NK-92 (cell line): Measurements from ENCODE around the gene NOBOX.
"Not testable (repeated sequence)": the region's sequence is repeated elsewhere in the genome, so short reads cannot be mapped to it uniquely, and the experiment has no call there.

Source experiments
- DNase-seq: peaks from one replicate; lab custom pipeline; 2025; ENCODE audit not compliant: unreplicated experiment; lab: John Stamatoyannopoulos, UW

Gene NOBOX

GRCh38 chr7:144403649-144404061 is at the start of gene NOBOX:
NOBOX (minus strand) TSS chr7:144403693.
- no peak for DNase-seq

GRCh38 chr7:144452064-144452463 is 48.6 kb upstream of the NOBOX start:
- DNase-seq: no peak

- DNase-seq: no peak
Measured at GRCh38 chr7:144445590-144445989, 42.1 kb upstream of the NOBOX start.

- no peak for DNase-seq
Measured at GRCh38 chr7:144439717-144440205, 36.3 kb upstream of the NOBOX start.

GRCh38 chr7:144438759-144439158 is 35.3 kb upstream of the NOBOX start:
- DNase-seq: no peak

GRCh38 chr7:144437370-144438191 is 34.1 kb upstream of the NOBOX start:
- DNase-seq: no peak

GRCh38 chr7:144436500-144436899 is 33.0 kb upstream of the NOBOX start:
- no peak for DNase-seq

- DNase-seq: no peak
Measured at GRCh38 chr7:144428431-144428830, 24.9 kb upstream of the NOBOX start.

- DNase-seq: not testable (repeated sequence)
Measured at GRCh38 chr7:144427539-144427938, 24.0 kb upstream of the NOBOX start.

GRCh38 chr7:144418931-144419330 is 15.4 kb upstream of the NOBOX start:
- not testable (repeated sequence) for DNase-seq

GRCh38 chr7:144416341-144416740 is 12.8 kb upstream of the NOBOX start:
- DNase-seq: no peak

GRCh38 chr7:144415858-144416257 is 12.4 kb upstream of the NOBOX start:
- no peak for DNase-seq

- DNase-seq: no peak
Measured at GRCh38 chr7:144414815-144415214, 11.3 kb upstream of the NOBOX start.

- no peak for DNase-seq
Measured at GRCh38 chr7:144410441-144410840, 6.9 kb upstream of the NOBOX start.

GRCh38 chr7:144408121-144408520 is 4.6 kb upstream of the NOBOX start:
- no peak for DNase-seq

- DNase-seq: no peak
Measured at GRCh38 chr7:144407266-144407931, 3.9 kb upstream of the NOBOX start.

- DNase-seq: no peak
Measured at GRCh38 chr7:144404946-144405345, 1.5 kb upstream of the NOBOX start.

GRCh38 chr7:144403102-144403501 is 391 bp downstream of the NOBOX start:
- no peak for DNase-seq

GRCh38 chr7:144401490-144401889 is 2.0 kb downstream of the NOBOX start:
- DNase-seq: no peak

GRCh38 chr7:144399946-144400345 is 3.5 kb downstream of the NOBOX start:
- DNase-seq: no peak

GRCh38 chr7:144398911-144399310 is 4.6 kb downstream of the NOBOX start:
- DNase-seq: no peak

GRCh38 chr7:144398291-144398690 is 5.2 kb downstream of the NOBOX start:
- DNase-seq: no peak
